Calu3 (cell line): ENCODE results near the gene PTPN6. TPM values are rescaled to one million over a fixed set of nuclear protein-coding genes. Genes with fewer than 3 reads are reported as not detected.

Experiments used
- BruUV-seq: library from RNA; stranded (reverse); fragments of 400-500 nt; replicated peaks from 2 replicates; lab custom pipeline; 2021; lab: Mats Ljungman, UMichigan
- CTCF ChIA-PET: fragments of 300-600 bp; sonication (Branson Sonifier 250); formaldehyde crosslinking; loops from one replicate; lab custom pipeline; 2022; ENCODE audit warnings: antibody characterized with exemption; lab: Charles Lee
- DNase-seq: peaks from one replicate; pipeline ENCODE4 v3.0.0; 2022
- H3K27ac Mint-ChIP-seq: one replicate; pipeline ENCODE4 v1.8.0; 2022; ENCODE audit warnings: mixed read lengths; ENCODE audit not compliant: unreplicated experiment
- H3K27me3 Mint-ChIP-seq: one replicate; pipeline ENCODE4 v1.8.0; 2022; ENCODE audit warnings: mixed read lengths; ENCODE audit not compliant: unreplicated experiment
- H3K36me3 Mint-ChIP-seq: one replicate; pipeline ENCODE4 v1.8.0; 2022; ENCODE audit warnings: mild to moderate bottlenecking, moderate library complexity, mixed read lengths; ENCODE audit not compliant: insufficient read depth, unreplicated experiment
- H3K4me1 Mint-ChIP-seq: one replicate; pipeline ENCODE4 v1.8.0; 2022; ENCODE audit warnings: mild to moderate bottlenecking, low read depth, mixed read lengths; ENCODE audit not compliant: unreplicated experiment
- H3K4me3 Mint-ChIP-seq: one replicate; pipeline ENCODE4 v1.8.0; 2022; ENCODE audit warnings: mild to moderate bottlenecking, low read depth, moderate library complexity, mixed read lengths; ENCODE audit not compliant: unreplicated experiment
- H3K9me3 Mint-ChIP-seq: one replicate; pipeline ENCODE4 v1.8.0; 2022; ENCODE audit warnings: low read depth, mixed read lengths; ENCODE audit not compliant: unreplicated experiment
- CTCF ChIP-seq: fragments of 200-600 bp; IDR thresholded peaks from one replicate; pipeline ENCODE4 v1.8.0; 2022; ENCODE audit warnings: antibody characterized with exemption; ENCODE audit not compliant: unreplicated experiment
- intact Hi-C: fragments of 100-400 bp; cut with micrococcal nuclease; formaldehyde crosslinking; loops from one replicate; pipeline ENCODE4 v1.10.0; 2022; ENCODE audit not compliant: unreplicated experiment
- total RNA-seq: library from RNA; stranded (reverse); gene quantifications from 2 replicates; pipeline ENCODE4 v1.2.3, GENCODE V29; 2022

The PTPN6 gene
- total RNA-seq, 1 experiment from 2014 or later: 46.3 TPM

- CTCF ChIA-PET: no interaction called here
- no TSS peak for BruUV-seq
- no peaks in the 10 kb centered on the region for H3K9me3 Mint-ChIP-seq
- H3K36me3 Mint-ChIP-seq: peaks cover 50% of the 10 kb centered on the region
- intact Hi-C loops: no loop called here
- H3K4me3 Mint-ChIP-seq: no peak overlapping the region
- no peak for DNase-seq
- H3K27me3 Mint-ChIP-seq: no peaks in the 10 kb centered on the region
- no peak for TF ChIP-seq CTCF
- no peaks in the 10 kb centered on the region for H3K4me1 Mint-ChIP-seq
- H3K27ac Mint-ChIP-seq: no peak overlapping the region
Measured at GRCh38 chr12:6980740-6981139, 29.6 kb downstream of the PTPN6 start.

DNA sequence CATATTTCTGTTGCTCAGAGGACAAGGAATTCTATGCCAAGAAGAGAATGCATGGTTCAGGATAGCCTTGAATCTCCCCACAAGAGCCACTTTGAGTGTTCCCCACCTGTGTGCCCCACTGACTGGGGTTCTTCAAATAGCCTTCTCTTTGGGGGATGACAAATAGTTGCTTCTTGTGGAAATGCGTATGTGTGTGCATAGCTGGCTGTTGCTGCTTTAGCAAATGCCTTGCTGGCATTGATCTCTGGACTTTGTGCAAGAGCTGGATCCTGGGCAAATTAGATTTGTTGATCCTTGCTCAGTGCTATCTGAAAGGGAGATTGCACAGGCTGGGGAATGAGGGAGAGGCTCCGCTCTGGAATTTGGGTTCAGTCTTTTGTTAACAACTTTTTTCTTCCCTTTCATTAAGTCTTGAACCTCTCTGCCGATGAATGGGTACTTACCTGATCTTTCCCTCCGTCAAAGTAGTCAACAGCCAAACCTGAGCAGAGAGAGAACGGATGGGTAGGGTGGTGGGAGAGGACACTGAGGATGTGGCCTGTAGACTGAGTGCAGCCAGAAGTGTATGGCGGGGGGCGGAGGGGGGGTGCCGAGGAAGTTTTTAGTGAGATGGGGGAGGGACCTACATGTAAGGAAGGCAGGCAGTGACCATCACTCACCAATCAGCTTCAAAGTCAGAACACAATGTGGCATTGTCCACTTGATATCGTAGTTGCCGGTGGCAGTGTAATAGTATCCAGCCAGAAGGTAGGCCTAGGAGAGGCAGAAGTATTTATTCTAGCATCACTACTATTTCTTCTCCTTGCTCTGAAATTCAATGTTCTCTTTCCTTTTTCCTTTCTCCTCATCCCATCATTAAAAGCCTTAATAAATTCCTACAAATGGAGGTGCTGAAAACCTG, 30.2 kb downstream of the PTPN6 start:
- BruUV-seq: no TSS peak
- no peak for TF ChIP-seq CTCF
- H3K36me3 Mint-ChIP-seq: peaks cover 44% of the 10 kb centered on the region
- no peak for DNase-seq
- H3K27me3 Mint-ChIP-seq: no peaks in the 10 kb centered on the region
- no peak overlapping the region for H3K4me3 Mint-ChIP-seq
- no peaks in the 10 kb centered on the region for H3K9me3 Mint-ChIP-seq
- CTCF ChIA-PET: no interaction called here
- intact Hi-C loops: no loop called here
- H3K4me1 Mint-ChIP-seq: no peaks in the 10 kb centered on the region
- H3K27ac Mint-ChIP-seq: no peak overlapping the region

- CTCF ChIA-PET: no interaction called here
- H3K4me3 Mint-ChIP-seq: no peak overlapping the region
- H3K27me3 Mint-ChIP-seq: no peaks in the 10 kb centered on the region
- no TSS peak for BruUV-seq
- no peak for TF ChIP-seq CTCF
- no peak for DNase-seq
- no peaks in the 10 kb centered on the region for H3K9me3 Mint-ChIP-seq
- no peaks in the 10 kb centered on the region for H3K4me1 Mint-ChIP-seq
- H3K36me3 Mint-ChIP-seq: peaks cover 33% of the 10 kb centered on the region
- no peak overlapping the region for H3K27ac Mint-ChIP-seq
- intact Hi-C loops: no loop called here
Measured at GRCh38 chr12:6982532-6982931, 31.4 kb downstream of the PTPN6 start.

GRCh38 chr12:6987956-6988553, 36.9 kb downstream of the PTPN6 start:
- no peaks in the 10 kb centered on the region for H3K27me3 Mint-ChIP-seq
- CTCF ChIA-PET: no interaction called here
- DNase-seq: no peak
- H3K9me3 Mint-ChIP-seq: no peaks in the 10 kb centered on the region
- no peak overlapping the region for H3K4me3 Mint-ChIP-seq
- no peak overlapping the region for H3K27ac Mint-ChIP-seq
- H3K4me1 Mint-ChIP-seq: no peaks in the 10 kb centered on the region
- no peak for TF ChIP-seq CTCF
- BruUV-seq: no TSS peak
- intact Hi-C loops: no loop called here
- peaks cover 6% of the 10 kb centered on the region for H3K36me3 Mint-ChIP-seq
